ENCODE results near the gene HIGD1A. TPM values are rescaled to one million over a fixed set of nuclear protein-coding genes. Genes with fewer than 3 reads are reported as not detected.

The HIGD1A gene
- polyA plus RNA-seq, 1 donor from 2014 or later = 350 TPM

DNA sequence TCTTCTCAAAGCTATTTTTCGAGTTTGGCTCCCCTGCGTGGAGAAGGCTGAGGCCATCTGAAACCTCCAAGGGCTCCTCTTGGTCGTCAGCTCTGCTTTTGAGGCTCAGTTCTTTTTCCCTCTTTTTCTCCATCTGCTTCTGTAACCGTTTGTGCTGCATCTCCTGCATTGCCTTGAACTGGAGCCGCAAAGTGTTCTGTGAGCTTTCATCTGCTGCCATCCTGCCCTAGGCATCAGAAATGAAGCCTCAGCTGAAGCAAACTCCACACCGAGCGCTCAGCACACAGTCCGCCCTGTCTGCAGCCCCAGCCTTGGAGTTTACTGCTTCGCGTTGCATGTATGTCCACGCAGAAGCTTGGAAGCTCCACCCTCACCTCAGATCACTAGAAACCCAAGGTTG lies 46.2 kb downstream of the HIGD1A start:
- no peaks in the 10 kb centered on the region for H3K36me3 ChIP-seq (ENCODE audit: insufficient read depth, low read length)
- H3K4me2 ChIP-seq (ENCODE audit: low read length) = no peak overlapping the region
- H3K4me3 ChIP-seq (ENCODE audit: low read length) = no peak overlapping the region
- H4K20me1 ChIP-seq (ENCODE audit: insufficient read depth) = no peaks in the 10 kb centered on the region
- H3K27ac ChIP-seq (ENCODE audit: low read length) = no peak overlapping the region
- H2AFZ ChIP-seq (ENCODE audit: low read depth, low read length) = no peak overlapping the region
- no peaks in the 10 kb centered on the region for H3K79me2 ChIP-seq (replicated peaks; ENCODE audit: insufficient read depth, low read length)
- TF ChIP-seq SMC3 (conservative IDR thresholded peaks at IDR 0.05; ENCODE audit: poor library complexity) (no peak), MXI1 (conservative IDR thresholded peaks at IDR 0.05; ENCODE audit: poor library complexity, severe bottlenecking) (no peak)
- TF ChIP-seq, protein P1, sequence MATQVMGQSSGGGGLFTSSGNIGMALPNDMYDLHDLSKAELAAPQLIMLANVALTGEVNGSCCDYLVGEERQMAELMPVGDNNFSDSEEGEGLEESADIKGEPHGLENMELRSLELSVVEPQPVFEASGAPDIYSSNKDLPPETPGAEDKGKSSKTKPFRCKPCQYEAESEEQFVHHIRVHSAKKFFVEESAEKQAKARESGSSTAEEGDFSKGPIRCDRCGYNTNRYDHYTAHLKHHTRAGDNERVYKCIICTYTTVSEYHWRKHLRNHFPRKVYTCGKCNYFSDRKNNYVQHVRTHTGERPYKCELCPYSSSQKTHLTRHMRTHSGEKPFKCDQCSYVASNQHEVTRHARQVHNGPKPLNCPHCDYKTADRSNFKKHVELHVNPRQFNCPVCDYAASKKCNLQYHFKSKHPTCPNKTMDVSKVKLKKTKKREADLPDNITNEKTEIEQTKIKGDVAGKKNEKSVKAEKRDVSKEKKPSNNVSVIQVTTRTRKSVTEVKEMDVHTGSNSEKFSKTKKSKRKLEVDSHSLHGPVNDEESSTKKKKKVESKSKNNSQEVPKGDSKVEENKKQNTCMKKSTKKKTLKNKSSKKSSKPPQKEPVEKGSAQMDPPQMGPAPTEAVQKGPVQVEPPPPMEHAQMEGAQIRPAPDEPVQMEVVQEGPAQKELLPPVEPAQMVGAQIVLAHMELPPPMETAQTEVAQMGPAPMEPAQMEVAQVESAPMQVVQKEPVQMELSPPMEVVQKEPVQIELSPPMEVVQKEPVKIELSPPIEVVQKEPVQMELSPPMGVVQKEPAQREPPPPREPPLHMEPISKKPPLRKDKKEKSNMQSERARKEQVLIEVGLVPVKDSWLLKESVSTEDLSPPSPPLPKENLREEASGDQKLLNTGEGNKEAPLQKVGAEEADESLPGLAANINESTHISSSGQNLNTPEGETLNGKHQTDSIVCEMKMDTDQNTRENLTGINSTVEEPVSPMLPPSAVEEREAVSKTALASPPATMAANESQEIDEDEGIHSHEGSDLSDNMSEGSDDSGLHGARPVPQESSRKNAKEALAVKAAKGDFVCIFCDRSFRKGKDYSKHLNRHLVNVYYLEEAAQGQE (IDR thresholded peaks at IDR 0.05; ENCODE audit: borderline replicate concordance) = no peak
- no peak overlapping the region for H3K9ac ChIP-seq (ENCODE audit: low read length)
- no peaks in the 10 kb centered on the region for H3F3A ChIP-seq (ENCODE audit: insufficient read depth, low read length, poor library complexity, severe bottlenecking)
- H3K9me3 ChIP-seq (ENCODE audit: low read length) = no peaks in the 10 kb centered on the region
- H3K27me3 ChIP-seq (ENCODE audit: insufficient read depth, low read depth, low read length) = no peaks in the 10 kb centered on the region
- H3K9me2 ChIP-seq (ENCODE audit: insufficient read depth, low read length) = no peaks in the 10 kb centered on the region

DNA sequence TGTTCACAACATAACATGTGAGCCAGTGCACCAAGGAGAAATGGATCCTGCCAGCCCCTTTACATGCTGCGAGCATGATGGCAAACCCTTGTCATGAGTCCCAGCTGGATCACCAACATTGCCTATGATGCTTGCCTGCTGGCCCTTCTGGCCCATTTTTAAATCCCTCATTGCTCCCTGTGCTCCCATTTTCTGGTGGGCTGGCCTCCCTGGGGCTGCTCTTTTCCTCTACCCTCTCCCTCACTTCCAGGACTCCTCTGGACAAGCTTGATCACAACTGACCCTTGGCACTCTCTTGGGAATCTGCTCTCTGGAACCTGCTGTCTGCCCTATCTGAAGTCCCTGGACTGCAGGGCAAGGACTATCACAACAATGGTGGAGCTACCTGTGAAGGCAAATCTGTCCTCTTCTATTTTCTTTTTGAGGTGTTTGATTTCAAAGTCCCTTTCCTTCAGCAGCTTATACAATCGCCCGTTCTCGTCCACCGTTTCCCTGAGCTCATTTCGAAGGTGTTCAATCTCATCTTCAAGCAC lies 47.5 kb downstream of the HIGD1A start:
- Histone ChIP-seq H3K4me2 (ENCODE audit: low read length) (no peak overlapping the region), H3K9ac (ENCODE audit: low read length) (no peak overlapping the region), H3K27me3 (ENCODE audit: insufficient read depth, low read depth, low read length) (no peaks in the 10 kb centered on the region), H3K9me3 (ENCODE audit: low read length) (no peaks in the 10 kb centered on the region), H3K79me2 (replicated peaks; ENCODE audit: insufficient read depth, low read length) (no peaks in the 10 kb centered on the region), H3K4me3 (ENCODE audit: low read length) (no peak overlapping the region), H3K27ac (ENCODE audit: low read length) (no peak overlapping the region), H2AFZ (ENCODE audit: low read depth, low read length) (no peak overlapping the region), H3F3A (ENCODE audit: insufficient read depth, low read length, poor library complexity, severe bottlenecking) (no peaks in the 10 kb centered on the region), H3K36me3 (ENCODE audit: insufficient read depth, low read length) (no peaks in the 10 kb centered on the region), H4K20me1 (ENCODE audit: insufficient read depth) (no peaks in the 10 kb centered on the region), H3K9me2 (ENCODE audit: insufficient read depth, low read length) (no peaks in the 10 kb centered on the region)
- no peak for TF ChIP-seq EZH2 (IDR thresholded peaks at IDR 0.05; ENCODE audit: borderline replicate concordance, insufficient read depth, low read length, poor library complexity, severe bottlenecking)
- TF ChIP-seq, protein P1 (IDR thresholded peaks at IDR 0.05; ENCODE audit: borderline replicate concordance) = no peak
- TF ChIP-seq RAD21 (conservative IDR thresholded peaks at IDR 0.05) = no peak
- TF ChIP-seq, protein P2, sequence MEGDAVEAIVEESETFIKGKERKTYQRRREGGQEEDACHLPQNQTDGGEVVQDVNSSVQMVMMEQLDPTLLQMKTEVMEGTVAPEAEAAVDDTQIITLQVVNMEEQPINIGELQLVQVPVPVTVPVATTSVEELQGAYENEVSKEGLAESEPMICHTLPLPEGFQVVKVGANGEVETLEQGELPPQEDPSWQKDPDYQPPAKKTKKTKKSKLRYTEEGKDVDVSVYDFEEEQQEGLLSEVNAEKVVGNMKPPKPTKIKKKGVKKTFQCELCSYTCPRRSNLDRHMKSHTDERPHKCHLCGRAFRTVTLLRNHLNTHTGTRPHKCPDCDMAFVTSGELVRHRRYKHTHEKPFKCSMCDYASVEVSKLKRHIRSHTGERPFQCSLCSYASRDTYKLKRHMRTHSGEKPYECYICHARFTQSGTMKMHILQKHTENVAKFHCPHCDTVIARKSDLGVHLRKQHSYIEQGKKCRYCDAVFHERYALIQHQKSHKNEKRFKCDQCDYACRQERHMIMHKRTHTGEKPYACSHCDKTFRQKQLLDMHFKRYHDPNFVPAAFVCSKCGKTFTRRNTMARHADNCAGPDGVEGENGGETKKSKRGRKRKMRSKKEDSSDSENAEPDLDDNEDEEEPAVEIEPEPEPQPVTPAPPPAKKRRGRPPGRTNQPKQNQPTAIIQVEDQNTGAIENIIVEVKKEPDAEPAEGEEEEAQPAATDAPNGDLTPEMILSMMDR (IDR thresholded peaks at IDR 0.05; ENCODE audit: poor library complexity, severe bottlenecking) = no peak
- TF ChIP-seq MXI1 (conservative IDR thresholded peaks at IDR 0.05; ENCODE audit: poor library complexity, severe bottlenecking) = no peak
- TF ChIP-seq POLR2AphosphoS5 (IDR thresholded peaks at IDR 0.05) = no peak
- no peak for TF ChIP-seq EP300 (conservative IDR thresholded peaks at IDR 0.05; ENCODE audit: poor library complexity, severe bottlenecking)
- no peak for TF ChIP-seq TAF1 (IDR thresholded peaks at IDR 0.05; ENCODE audit: low read depth)
- no peak for TF ChIP-seq SMC3 (conservative IDR thresholded peaks at IDR 0.05; ENCODE audit: poor library complexity)

Data from neural cell (in vitro differentiated cells).